WTC11 (cell line): ENCODE measurements around the gene VEGFB.

Experiments used
- NFATC4 ChIP-seq: fragments of 250-450 bp; sonication (Bioruptor Pico); IDR thresholded peaks from 2 replicates; pipeline ENCODE4 v1.9.0; 2021; ENCODE audit warnings: mild to moderate bottlenecking
- NFYB ChIP-seq: sonication (generic); formaldehyde crosslinking; conservative IDR thresholded peaks from 2 replicates; pipeline ENCODE4 v1.8.0; 2022; ENCODE audit warnings: low read depth, missing genetic modification reagents
- SMAD4 ChIP-seq: sonication (generic); formaldehyde crosslinking; IDR thresholded peaks from 2 replicates; pipeline ENCODE4 v1.8.0; 2022; ENCODE audit warnings: mild to moderate bottlenecking, missing genetic modification reagents
- ZNF416 ChIP-seq: fragments of 250-450 bp; sonication (Bioruptor Pico); IDR thresholded peaks from 2 replicates; pipeline ENCODE4 v1.9.0; 2021; ENCODE audit warnings: mild to moderate bottlenecking, inconsistent platforms
- TF ChIP-seq, protein P1 (sequence below): sonication (generic); formaldehyde crosslinking; IDR thresholded peaks from 2 replicates; pipeline ENCODE4 v1.8.1; 2022; ENCODE audit warnings: mild to moderate bottlenecking, moderate library complexity, missing genetic modification reagents
- TF ChIP-seq, protein P2 (sequence below): fragments of 200-600 bp; IDR thresholded peaks from 2 replicates; pipeline ENCODE4 v1.8.0; 2022; ENCODE audit warnings: antibody characterized with exemption

DNA sequence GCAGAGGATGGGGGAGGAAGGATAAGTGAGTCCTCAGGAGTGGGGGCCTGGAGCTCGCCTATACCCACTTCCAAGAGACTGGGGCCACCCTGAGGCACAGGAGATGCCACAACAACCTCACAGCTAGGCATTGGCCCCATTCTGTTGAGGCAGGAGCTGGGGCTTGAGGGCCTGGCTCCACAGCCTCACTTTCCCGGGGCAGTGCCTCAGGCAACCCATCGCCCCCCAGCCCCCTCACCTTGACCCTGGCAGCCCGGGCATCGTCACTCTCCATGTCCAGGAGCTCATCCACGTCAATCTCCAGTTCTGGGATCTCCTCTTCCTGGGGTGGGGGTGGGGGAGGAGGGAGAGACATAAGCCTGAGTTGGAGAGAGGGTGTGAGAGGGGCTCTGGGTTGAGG is 10.6 kb downstream of the VEGFB start:
- TF ChIP-seq, protein P1, sequence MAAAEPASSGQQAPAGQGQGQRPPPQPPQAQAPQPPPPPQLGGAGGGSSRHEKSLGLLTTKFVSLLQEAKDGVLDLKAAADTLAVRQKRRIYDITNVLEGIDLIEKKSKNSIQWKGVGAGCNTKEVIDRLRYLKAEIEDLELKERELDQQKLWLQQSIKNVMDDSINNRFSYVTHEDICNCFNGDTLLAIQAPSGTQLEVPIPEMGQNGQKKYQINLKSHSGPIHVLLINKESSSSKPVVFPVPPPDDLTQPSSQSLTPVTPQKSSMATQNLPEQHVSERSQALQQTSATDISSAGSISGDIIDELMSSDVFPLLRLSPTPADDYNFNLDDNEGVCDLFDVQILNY (CRISPR knock-in tag) = no peak
- TF ChIP-seq SMAD4 (no peak), ZNF416 (CRISPR knock-in tag) (no peak), NFYB (CRISPR knock-in tag) (no peak), NFATC4 (CRISPR knock-in tag) (no peak)
- TF ChIP-seq, protein P2, sequence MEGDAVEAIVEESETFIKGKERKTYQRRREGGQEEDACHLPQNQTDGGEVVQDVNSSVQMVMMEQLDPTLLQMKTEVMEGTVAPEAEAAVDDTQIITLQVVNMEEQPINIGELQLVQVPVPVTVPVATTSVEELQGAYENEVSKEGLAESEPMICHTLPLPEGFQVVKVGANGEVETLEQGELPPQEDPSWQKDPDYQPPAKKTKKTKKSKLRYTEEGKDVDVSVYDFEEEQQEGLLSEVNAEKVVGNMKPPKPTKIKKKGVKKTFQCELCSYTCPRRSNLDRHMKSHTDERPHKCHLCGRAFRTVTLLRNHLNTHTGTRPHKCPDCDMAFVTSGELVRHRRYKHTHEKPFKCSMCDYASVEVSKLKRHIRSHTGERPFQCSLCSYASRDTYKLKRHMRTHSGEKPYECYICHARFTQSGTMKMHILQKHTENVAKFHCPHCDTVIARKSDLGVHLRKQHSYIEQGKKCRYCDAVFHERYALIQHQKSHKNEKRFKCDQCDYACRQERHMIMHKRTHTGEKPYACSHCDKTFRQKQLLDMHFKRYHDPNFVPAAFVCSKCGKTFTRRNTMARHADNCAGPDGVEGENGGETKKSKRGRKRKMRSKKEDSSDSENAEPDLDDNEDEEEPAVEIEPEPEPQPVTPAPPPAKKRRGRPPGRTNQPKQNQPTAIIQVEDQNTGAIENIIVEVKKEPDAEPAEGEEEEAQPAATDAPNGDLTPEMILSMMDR = no peak
